GM10248 (cell line): ENCODE results near the gene ADRA2B.

Experiments
- CTCF ChIA-PET: fragments of 300-600 bp; sonication (Branson Sonifier 250); formaldehyde crosslinking; extraction: SDS; loops from one replicate; lab custom pipeline; 2021; ENCODE audit warnings: antibody characterized with exemption; lab: Yijun Ruan, JAX
- POLR2A ChIA-PET: fragments of 350-650 bp; sonication (Branson Sonifier 250); formaldehyde crosslinking; extraction: SDS; loops from one replicate; lab custom pipeline; 2020; ENCODE audit warnings: antibody characterized with exemption; lab: Yijun Ruan, JAX
- DNase-seq: peaks from one replicate; pipeline ENCODE4 v3.0.0; 2012; ENCODE audit errors: extremely low spot score
- TF ChIP-seq, protein P1 (sequence below): IDR thresholded peaks from 2 replicates; pipeline ENCODE4 v1.5.1; 2012; ENCODE audit warnings: mild to moderate bottlenecking, low read depth; ENCODE audit errors: extremely low read depth, missing control alignments, control extremely low read depth

ADRA2B gene

DNA sequence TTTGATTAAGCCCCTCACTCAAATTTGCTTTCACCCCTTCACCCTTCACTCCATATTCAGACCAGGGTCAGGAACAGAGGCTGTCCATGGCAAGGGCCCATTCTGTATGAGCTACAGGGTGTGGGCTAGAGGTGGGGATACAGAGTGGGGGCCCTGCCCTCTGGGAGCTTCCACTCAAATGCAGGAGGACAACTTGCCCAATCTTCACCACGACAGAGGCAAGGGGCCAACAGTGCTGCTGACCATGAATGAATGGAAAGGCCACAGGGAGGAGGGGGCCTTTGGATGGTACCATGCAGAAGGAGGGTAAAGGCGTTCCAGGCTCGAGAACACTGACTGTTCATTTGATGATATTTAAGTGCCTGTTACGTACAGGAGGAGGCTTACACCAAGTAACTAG lies 22.8 kb downstream of the ADRA2B start:
- POLR2A ChIA-PET = no interaction called here
- TF ChIP-seq, protein P1, sequence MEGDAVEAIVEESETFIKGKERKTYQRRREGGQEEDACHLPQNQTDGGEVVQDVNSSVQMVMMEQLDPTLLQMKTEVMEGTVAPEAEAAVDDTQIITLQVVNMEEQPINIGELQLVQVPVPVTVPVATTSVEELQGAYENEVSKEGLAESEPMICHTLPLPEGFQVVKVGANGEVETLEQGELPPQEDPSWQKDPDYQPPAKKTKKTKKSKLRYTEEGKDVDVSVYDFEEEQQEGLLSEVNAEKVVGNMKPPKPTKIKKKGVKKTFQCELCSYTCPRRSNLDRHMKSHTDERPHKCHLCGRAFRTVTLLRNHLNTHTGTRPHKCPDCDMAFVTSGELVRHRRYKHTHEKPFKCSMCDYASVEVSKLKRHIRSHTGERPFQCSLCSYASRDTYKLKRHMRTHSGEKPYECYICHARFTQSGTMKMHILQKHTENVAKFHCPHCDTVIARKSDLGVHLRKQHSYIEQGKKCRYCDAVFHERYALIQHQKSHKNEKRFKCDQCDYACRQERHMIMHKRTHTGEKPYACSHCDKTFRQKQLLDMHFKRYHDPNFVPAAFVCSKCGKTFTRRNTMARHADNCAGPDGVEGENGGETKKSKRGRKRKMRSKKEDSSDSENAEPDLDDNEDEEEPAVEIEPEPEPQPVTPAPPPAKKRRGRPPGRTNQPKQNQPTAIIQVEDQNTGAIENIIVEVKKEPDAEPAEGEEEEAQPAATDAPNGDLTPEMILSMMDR = no peak
- no peak for DNase-seq
- CTCF ChIA-PET = interaction anchor here (1.7 to 2.6 kb wide), 2 partner anchors 9 to 71 kb away, joined by 4 to 7 read pairs; no protein-coding TSS in a partner anchor

DNA sequence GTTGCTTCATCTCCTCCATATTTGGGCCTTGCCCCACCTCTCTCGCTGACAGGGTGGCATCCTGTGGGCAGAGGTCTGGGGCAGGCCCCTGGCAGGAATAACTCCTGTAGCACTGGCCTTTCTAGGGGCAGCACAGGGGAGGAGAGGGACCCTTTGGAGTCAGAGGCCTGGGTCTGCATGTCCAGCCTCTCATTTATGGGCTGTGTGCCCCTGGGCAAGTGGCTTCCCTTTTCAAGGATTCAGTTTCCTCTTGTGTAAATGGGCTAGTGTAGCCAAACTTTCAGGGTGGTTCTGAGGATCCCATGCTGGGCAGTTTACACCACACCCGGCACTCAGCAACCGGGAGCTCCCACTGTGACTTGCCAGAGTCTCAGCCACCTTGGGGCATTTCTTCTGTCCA lies 23.4 kb downstream of the ADRA2B start:
- TF ChIP-seq, protein P1 = no peak
- ChIA-PET CTCF (interaction anchor here (1.0 to 2.6 kb wide), 4 partner anchors 10 to 461 kb away, joined by 3 to 7 read pairs (median 4); no protein-coding TSS in a partner anchor), POLR2A (no interaction called here)
- no peak for DNase-seq

DNA sequence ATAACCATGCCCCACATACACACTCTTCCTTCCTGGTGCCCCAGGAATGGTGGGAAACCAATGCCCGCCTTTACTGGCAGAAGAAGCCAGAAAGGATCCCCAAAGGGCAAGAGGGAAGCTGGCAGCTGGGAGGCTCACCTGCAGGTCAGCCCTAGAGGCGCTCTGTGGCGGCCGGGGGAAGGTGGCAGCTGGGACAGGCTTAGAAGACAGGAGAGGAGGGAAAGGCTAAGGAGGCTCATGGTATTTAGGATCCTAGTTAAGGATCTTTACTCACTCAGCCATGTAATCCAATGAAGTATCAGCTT lies 23.8 kb downstream of the ADRA2B start:
- TF ChIP-seq, protein P1 = no peak
- POLR2A ChIA-PET = interaction anchor here (0.7 kb wide), 1 partner anchor 747 kb away, joined by 5 read pairs; no protein-coding TSS in a partner anchor
- CTCF ChIA-PET = interaction anchor here (1.0 to 2.6 kb wide), 4 partner anchors 10 to 462 kb away, joined by 3 to 7 read pairs (median 4); no protein-coding TSS in a partner anchor
- no peak for DNase-seq

DNA sequence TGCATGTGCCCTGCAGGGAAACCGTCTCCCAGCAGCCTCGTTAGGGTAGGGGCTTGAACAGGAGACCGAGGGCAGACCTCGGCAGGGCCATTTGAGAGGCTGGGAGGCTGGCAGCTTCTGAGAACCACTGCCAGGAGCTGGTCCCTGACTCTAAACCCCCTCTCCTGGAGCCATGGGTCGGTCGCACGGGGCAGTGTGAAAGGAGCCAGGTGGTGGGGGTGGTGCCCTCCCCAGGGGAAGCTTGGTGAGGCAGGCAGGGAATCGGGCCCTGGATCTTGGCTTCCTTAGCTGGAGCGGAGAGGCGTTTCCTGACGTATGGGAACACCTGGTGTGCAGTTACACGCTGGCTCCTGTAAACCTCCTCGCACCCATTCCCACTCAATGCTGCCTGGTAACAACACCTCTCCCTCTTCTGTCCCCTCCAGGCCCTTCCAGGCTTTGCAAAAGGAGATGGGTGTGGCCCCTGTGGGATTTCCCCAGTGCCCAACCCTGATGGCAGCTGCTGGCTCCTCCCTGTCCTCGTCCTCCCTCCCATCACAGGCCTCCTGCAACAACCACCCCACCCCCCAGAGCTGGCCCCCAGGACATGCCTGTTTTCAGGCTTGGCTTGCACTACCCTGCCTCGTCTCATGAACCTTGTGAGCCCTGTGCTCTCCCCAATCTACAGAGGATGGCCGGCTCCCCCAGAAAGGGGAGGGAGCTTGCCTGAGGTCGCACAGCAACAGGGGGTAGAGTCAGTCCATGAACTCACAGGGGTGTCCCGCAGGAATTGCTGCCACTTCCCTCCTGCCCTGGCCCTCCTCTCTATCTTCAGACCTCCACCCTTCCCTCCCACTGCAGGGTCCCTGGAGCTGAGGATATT lies 24.4 kb downstream of the ADRA2B start:
- ChIA-PET CTCF (interaction anchor here (1.0 to 2.6 kb wide), 4 partner anchors 11 to 462 kb away, joined by 3 to 7 read pairs (median 4); no protein-coding TSS in a partner anchor), POLR2A (interaction anchor here (0.7 kb wide), 1 partner anchor 748 kb away, joined by 5 read pairs; no protein-coding TSS in a partner anchor)
- no peak for DNase-seq

DNA sequence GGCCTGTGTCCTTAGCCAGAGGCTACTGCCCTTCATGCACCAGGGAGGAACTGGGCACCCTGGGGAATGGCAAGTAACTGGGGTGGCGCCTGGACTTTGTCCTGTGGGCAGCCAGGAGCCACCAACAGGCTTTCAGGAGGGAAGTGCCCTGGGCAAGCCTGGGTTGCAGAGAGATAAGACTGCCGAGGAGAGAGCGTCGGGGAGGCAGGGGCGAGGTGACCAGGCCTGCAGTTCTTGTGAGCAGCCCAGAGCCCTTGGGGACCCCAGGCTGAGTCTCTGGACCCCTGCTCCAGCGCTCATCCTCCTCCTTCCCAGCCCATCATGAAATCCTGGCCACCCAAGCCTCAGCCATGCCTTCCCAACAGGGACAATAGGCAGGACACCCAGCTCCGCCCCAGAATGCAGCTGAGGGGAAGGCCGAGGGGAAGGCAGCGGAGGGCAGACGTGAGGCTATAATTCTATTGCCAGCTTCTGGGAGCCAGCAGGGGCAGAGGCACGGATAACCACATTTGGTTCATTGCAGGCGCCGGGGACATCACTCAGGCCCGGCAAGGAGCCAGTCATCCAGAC lies 25.1 kb downstream of the ADRA2B start:
- DNase-seq = peak; percentile 8
- TF ChIP-seq, protein P1 = no peak
- CTCF ChIA-PET = interaction anchor here (1.7 to 2.6 kb wide), 2 partner anchors 11 to 83 kb away, joined by 5 to 7 read pairs; no protein-coding TSS in a partner anchor
- POLR2A ChIA-PET = no interaction called here

More for the DNA sequence above, 24.4 kb downstream of the ADRA2B start:
- TF ChIP-seq, protein P1 = no peak

DNA sequence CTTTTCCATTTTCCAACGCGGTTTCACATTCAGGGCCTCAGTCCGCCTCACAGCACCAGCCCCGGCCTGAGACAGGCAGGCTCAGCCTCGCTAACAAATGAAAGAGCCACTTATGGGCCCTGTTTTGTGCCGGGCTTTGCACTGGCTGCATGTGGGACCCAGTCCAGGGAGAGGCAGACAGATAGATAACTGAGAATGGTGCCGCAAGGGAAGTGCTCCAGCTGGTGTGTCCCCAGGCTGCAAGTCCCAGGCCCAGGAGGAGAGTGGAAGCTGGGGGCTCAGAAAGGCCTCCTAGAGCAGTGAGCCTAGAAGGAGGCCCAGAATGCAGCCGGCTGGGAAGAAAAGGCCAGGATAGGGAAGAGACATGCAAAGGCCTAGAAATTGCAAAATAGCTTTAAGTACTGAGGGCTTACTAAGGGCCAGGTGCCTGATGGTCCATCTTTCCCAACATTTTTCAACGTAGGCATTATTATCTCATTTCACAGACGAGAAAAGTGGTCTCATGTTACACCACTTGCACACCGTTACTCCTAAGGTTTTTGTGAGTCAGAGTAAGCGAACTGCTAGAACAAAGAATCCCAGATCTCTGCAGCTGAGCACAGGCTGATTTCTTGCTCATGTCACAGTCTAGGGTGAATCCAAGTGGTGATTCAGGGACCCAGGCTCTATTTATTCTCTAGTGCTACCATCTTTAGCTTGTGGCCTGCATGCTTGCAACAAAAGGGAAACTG lies 26.0 kb downstream of the ADRA2B start:
- peak; percentile 5 for DNase-seq
- TF ChIP-seq, protein P1 = no peak
- ChIA-PET POLR2A (no interaction called here), CTCF (no interaction called here)
